Measurements from ENCODE around the gene KATNIP. TPM values are rescaled to one million over a fixed set of nuclear protein-coding genes. Genes with fewer than 3 reads are reported as not detected.
A peak's percentile ranks its signal among the peaks of the same experiment; 100 is the strongest.
"Not testable (repeated sequence)": the region's sequence is repeated elsewhere in the genome, so short reads cannot be mapped to it uniquely, and the experiment has no call there.

Gene KATNIP
- total RNA-seq, 1 experiment from 2014 or later = 14.1 TPM

DNA sequence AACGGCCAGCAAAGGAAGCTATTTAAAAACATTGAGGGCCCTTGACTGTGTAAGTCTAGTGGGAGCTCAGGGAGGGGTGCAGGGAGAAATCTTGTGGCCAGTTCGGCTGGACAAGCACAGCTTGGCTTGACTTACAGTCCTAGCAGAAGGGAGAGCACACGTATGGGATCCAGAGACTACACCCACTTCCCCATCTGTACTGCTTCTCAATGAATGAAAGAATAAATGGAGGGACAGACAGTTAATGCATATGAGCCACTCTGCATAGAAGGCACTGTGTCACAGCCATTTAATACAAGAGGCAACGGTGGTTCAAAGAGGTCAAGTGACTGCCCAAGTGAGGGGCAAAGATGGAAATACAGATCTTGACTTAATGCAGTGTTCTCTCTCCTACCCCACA lies 15.7 kb upstream of the KATNIP start:
- no peak for DNase-seq (ENCODE audit: low read depth)

DNA sequence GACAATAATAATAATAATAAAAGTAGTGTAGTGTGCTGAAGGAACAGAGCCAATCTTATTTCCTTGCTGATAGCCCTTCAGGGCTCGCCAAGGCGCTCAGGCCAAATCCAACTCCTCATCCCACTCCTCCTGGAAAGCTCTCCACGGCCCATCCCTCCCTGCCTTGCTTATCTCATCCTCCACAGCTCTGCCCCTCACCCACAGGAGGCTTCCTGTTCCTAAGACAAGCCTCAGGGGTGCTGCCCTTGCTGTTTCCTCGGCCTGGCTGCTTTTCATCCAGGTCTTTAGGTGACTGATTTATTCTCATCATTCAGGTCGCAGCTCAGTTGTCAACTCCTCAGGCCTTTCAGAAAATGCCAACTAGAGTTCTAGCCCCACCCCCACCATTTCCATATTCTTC lies 11.4 kb upstream of the KATNIP start:
- DNase-seq (ENCODE audit: low read depth) = no peak

- DNase-seq (ENCODE audit: low read depth) = no peak
Observed at GRCh38 chr16:27539120-27539519, 10.8 kb upstream of the KATNIP start.

DNA sequence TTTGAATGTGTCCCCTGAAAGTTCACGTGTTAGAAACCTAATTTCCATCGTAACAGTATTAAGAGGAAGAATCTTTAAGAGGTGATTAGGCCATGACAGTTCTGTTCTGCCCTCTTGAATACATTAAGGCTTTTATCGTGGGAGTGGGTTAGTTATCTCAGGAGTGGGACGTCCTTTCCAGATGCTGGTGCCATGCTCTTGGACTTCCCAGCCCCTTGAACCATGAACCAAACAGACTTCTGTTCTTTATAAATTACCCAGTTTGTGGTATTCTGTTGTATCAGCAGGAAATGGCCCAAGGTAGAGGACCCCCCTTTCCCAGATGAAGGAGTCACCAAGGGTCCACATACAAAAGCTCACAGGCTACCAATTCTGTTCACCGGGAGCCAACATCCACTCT lies 10.3 kb upstream of the KATNIP start:
- DNase-seq (ENCODE audit: low read depth) = no peak

- DNase-seq (ENCODE audit: low read depth) = no peak
Observed at GRCh38 chr16:27543801-27544200, 6.1 kb upstream of the KATNIP start.

DNA sequence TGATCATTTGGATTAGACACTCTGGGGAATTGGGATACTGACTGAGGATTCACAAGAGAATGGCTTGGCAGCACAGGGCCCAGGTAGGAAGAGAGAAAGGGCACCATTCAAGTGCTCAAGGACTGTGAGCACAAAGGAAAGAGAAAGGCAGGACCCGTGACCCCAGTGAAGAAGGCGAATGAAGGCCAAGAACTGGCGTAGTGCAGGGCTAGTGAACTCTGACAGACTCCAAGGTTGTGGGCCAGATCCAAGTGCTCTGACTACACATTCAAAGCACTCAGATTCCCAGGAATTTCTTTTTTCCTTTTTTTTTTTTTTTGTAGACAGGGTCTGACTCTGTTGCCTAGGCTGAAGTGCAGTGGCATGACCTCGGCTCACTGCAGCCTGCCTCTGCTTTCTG lies 5.3 kb upstream of the KATNIP start:
- DNase-seq (ENCODE audit: low read depth) = no peak

DNA sequence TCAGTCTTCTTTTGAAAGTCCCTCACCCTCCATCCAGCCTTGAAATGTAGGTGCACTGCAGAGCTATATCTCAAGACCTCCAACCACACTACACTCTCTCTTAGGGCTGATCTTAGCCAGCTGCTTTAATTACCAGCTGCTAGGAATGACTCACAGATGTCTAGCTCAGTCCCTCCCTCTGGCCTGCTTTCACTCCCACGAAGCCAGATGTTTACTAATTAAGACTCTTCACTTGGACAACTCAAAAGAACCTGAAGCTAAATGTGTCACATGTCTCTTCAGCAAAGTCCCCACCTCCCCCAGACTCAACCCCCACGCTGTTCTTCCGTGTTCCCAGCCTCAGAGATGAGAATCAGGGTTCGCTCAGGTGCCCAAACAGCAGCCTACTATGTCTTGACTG lies 2.8 kb upstream of the KATNIP start:
- peak; percentile 57 for DNase-seq (ENCODE audit: low read depth)

GRCh38 chr16:27547851-27548250 lies 2.1 kb upstream of the KATNIP start:
- no peak for DNase-seq (ENCODE audit: low read depth)

DNA sequence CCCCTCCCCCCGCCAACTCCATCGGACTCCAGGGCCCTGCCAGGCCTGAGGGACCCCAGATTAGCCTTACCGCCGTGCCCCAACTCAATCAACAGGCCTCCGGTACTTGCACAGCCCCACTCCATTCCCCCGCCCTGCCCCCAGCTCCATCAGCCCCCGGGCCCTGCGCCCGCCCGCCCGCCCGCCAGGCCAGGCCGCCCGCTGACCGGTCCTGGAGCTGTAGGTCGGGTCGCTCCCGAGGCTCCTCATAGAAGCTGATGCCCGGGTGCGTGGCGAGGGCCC lies 539 bp upstream of the KATNIP start:
- no peak for DNase-seq (ENCODE audit: low read depth)

DNA sequence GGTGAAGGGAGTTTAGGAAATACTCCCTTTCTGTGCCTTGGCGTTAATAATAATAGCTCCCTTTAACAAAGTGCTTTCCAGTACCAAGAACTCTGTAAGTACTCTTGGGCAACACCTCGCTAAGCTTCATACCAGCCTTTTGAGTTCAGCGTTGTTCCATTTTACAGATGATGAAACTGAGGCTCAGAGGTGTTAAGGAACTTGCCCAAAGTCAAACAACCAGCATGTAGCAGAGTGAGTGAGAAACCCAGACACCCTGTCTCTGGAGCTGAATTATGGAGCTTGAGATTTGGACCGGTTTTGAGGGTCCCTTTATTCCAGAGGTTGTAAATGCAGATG lies 607 bp downstream of the KATNIP start:
- no peak for DNase-seq (ENCODE audit: low read depth)

DNA sequence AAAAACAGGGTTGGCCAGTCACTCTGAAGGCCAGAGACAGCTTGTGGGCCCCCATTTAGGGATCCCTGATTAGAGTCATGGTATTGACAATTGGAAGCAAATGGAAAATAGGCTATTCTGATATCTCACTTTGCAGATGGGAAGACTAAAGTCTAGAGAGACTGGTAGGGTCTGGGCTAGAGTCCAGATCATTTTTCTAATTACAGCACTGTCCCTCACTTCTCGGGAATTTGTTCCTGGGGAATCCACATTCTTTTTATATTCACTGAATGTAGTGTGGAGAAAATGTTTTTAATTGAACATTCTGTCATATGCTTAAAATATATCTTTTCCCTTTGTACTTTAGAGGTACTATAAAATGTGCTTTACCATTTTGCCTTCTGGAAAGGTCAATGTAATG lies 1.1 kb downstream of the KATNIP start:
- DNase-seq (ENCODE audit: low read depth) = peak; percentile 11

GRCh38 chr16:27556471-27556870 lies 6.5 kb downstream of the KATNIP start:
- DNase-seq (ENCODE audit: low read depth) = no peak

DNA sequence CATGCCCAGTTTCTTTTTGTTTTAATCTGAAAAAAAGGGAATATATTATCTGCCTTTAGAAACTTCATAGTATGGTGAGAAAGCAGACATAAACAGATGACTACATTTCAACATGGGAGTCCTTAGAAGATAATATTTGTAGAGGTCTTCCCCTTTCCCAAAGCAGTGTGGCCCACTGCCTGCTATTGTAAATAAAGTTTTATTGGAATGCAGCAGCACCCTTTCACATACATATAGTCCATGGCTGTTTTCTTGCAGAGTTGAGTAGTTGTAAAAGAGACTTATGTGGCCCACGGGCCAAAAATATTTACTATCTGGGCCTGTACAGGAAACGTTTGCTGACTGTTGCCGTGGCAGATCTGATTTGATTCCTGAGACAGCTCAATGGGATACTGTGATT lies 8.5 kb downstream of the KATNIP start:
- DNase-seq (ENCODE audit: low read depth) = no peak

- no peak for DNase-seq (ENCODE audit: low read depth)
Observed at GRCh38 chr16:27558932-27559331, 9.0 kb downstream of the KATNIP start.

GRCh38 chr16:27561216-27561615 lies 11.3 kb downstream of the KATNIP start:
- no peak for DNase-seq (ENCODE audit: low read depth)

GRCh38 chr16:27564224-27564623 lies 14.3 kb downstream of the KATNIP start:
- DNase-seq (ENCODE audit: low read depth) = no peak

DNA sequence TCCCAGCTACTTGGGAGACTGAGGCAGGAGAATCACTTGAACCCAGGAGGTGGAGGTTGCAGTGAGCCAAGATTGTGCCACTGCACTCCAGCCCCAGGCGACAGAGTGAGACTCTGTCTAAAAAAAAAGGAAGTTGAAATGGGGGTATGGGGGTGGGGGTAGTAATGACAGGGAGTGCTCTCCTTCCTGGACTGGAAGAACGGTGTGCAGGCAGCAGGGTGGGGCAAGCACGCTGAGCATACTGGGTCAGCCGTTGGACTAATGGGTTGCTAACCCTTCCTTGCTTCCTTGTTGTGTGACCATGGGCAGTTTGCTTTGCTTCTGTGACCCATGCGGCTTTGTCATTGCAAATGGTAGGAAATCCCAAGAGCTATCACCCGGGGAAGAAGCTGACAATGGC lies 16.5 kb downstream of the KATNIP start:
- DNase-seq (ENCODE audit: low read depth) = no peak

GRCh38 chr16:27568077-27568476 lies 18.1 kb downstream of the KATNIP start:
- no peak for DNase-seq (ENCODE audit: low read depth)

DNA sequence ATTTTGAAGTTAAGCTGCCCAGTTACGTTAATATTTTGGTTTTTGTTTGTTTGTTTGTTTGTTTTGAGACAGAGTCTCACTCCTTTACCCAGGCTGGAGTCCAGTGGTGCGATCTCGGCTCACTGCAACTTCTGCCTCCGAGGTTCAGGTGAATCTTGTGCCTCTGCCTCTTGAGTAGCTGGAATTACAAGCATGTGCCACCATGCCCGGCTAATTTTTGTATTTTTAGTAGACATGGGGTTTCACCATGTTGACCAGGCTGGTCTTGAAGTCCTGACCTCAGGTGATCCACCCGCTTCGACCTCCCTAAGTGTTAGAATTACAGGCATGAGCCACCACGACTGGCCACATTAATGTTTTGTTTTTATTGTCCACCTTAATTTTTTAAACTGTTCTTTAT lies 21.0 kb downstream of the KATNIP start:
- not testable (repeated sequence) for DNase-seq (ENCODE audit: low read depth)

DNA sequence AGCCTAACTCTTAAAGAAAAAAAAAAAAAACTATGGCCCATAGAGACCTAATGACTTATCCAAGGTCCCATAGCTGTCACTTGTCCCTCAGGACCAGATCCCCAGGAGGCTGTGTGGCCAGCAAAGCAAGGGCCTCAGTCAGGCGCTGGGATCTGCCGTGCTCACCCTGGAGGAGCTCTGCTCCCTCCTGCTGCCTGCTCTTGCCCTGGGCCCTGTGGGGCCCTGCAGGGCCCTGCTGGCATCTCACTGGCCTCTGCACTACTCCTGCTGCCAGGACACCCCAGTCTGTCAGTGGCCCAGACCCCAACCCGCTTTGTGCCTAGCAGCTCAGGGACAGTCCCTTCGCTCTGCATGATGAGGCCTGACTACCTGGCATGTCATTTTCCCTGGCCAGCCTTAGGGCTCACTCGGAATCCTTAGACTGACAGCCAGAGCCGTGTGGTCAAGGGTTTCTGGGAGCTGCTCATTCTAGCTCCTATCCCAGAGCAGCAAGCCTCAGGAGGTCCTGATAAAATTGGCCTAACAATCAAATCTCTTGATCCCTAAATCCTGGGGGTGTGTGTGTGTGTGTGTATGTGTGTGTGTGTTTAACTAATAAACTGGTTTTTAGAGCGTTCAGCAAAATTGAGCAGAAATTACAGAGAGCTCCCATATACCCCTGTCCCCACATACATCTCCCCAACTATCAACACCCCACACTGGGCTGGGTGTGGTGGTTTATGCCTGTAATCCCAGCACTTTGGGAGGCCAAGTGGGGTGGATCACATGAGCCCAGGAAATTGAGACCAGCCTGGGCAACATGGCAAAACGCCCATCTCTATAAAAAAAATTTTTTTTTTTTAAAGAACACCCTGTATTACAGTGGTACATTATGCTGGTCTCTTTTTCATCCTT lies 21.7 kb downstream of the KATNIP start:
- no peak for DNase-seq (ENCODE audit: low read depth)

GRCh38 chr16:27572711-27573110 lies 22.8 kb downstream of the KATNIP start:
- no peak for DNase-seq (ENCODE audit: low read depth)

DNA sequence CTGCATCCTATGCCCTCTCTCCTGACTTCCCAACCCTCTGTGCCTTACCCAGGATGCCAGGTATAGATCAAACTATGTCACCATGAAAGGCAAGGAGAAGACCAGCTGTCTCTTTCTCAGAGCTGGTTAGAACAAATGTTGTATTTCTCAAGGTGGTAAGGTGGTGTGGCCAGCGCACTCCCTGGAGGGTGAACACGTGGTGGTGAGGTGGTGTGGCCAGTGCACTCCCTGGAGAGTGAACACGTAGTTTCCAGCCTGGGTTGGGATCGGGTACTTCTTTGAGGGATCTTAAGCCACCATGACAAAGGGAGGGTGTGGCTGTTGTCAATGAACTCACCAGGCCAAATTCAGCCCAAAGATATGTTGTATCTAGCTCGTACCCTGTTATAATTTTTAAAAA lies 26.8 kb downstream of the KATNIP start:
- DNase-seq (ENCODE audit: low read depth) = no peak

GRCh38 chr16:27579087-27579980 lies 29.4 kb downstream of the KATNIP start:
- peak; percentile 64 for DNase-seq (ENCODE audit: low read depth)
